ENCODE results near the gene SMIM43.

SMIM43 gene

DNA sequence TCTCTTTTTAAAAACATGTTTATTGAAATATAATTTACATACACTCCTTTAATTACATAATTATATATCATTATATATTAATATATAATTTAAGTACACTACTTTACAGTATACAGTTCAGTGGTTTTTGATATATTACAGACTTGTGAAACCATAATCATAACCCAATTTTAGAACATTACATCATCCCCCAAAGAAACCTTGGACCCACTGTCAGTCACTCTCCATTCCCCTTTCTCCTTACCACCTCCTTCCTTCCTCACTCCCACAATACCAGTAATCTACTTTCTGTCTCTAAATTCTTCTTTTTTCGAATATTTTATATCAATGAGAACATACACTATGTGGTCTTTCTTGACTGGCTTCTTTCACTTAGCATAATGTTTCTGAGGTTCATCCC is 18.2 kb upstream of the SMIM43 start:
- H3K27me3 ChIP-seq (ENCODE audit: insufficient read depth, low read length, poor library complexity, severe bottlenecking): no peaks in the 10 kb centered on the region
- no peaks in the 10 kb centered on the region for H3K4me1 ChIP-seq (ENCODE audit: insufficient read depth, low read length, poor library complexity, severe bottlenecking)
- H2AFZ ChIP-seq (ENCODE audit: low read length): no peak overlapping the region
- no peaks in the 10 kb centered on the region for H3K9me3 ChIP-seq (ENCODE audit: insufficient read depth, low read depth, low read length)
- H3K36me3 ChIP-seq (ENCODE audit: insufficient read depth, low read length): no peaks in the 10 kb centered on the region
- no peaks in the 10 kb centered on the region for H3F3A ChIP-seq (ENCODE audit: low read depth)
- H3K9me2 ChIP-seq (replicated peaks; ENCODE audit: low read depth, low read length): no peaks in the 10 kb centered on the region
- H3K79me2 ChIP-seq (ENCODE audit: insufficient read depth, low read length): no peaks in the 10 kb centered on the region
- no peak overlapping the region for H3K4me2 ChIP-seq (ENCODE audit: low read depth, low read length, poor library complexity, severe bottlenecking)
- H3K9ac ChIP-seq (ENCODE audit: low read depth, low read length, poor library complexity, severe bottlenecking): no peak overlapping the region
- TF ChIP-seq, protein P1, sequence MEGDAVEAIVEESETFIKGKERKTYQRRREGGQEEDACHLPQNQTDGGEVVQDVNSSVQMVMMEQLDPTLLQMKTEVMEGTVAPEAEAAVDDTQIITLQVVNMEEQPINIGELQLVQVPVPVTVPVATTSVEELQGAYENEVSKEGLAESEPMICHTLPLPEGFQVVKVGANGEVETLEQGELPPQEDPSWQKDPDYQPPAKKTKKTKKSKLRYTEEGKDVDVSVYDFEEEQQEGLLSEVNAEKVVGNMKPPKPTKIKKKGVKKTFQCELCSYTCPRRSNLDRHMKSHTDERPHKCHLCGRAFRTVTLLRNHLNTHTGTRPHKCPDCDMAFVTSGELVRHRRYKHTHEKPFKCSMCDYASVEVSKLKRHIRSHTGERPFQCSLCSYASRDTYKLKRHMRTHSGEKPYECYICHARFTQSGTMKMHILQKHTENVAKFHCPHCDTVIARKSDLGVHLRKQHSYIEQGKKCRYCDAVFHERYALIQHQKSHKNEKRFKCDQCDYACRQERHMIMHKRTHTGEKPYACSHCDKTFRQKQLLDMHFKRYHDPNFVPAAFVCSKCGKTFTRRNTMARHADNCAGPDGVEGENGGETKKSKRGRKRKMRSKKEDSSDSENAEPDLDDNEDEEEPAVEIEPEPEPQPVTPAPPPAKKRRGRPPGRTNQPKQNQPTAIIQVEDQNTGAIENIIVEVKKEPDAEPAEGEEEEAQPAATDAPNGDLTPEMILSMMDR (conservative IDR thresholded peaks at IDR 0.05; ENCODE audit: low read length): no peak
- TF ChIP-seq EZH2phosphoT487 (IDR thresholded peaks at IDR 0.05; ENCODE audit: borderline replicate concordance): no peak
- H4K20me1 ChIP-seq (ENCODE audit: insufficient read depth, low read length, poor library complexity, severe bottlenecking): no peaks in the 10 kb centered on the region
- no peak overlapping the region for H3K4me3 ChIP-seq (ENCODE audit: low read length, poor library complexity, severe bottlenecking)

DNA sequence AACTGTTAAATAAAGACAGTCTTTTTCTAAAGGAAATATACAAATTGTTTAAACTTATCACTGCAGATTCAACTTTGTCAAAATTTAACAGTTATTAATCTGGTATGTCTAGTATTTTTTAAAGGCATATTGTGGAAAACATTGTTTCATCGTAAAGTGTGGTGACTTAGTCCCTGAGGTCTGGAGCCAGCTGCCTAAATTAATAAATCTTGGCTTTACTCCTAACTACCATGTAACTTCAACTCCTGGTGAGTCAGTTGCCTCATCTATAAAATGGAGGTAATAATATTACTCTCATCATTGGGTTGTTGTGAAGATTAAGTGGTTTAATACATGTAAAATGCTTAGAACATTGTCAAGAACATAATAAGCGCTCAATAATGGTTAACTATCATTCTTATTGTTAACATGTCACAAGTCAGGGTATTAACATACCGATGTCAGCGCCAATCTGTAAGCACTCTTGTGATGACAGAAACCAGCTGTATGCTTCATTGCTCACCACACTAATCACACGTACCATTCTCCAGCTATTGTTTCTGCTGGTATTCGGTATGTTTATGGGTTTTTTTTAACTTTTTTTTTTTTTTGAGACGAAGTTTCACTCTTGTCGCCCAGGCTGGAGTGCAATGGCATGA is 14.1 kb upstream of the SMIM43 start:
- Histone ChIP-seq H2AFZ (ENCODE audit: low read length) (no peak overlapping the region), H3K79me2 (ENCODE audit: insufficient read depth, low read length) (no peaks in the 10 kb centered on the region), H3K36me3 (ENCODE audit: insufficient read depth, low read length) (no peaks in the 10 kb centered on the region), H3K9me3 (ENCODE audit: insufficient read depth, low read depth, low read length) (no peaks in the 10 kb centered on the region), H3K4me1 (ENCODE audit: insufficient read depth, low read length, poor library complexity, severe bottlenecking) (no peaks in the 10 kb centered on the region), H3K9ac (ENCODE audit: low read depth, low read length, poor library complexity, severe bottlenecking) (no peak overlapping the region), H3K4me2 (ENCODE audit: low read depth, low read length, poor library complexity, severe bottlenecking) (no peak overlapping the region), H3K9me2 (replicated peaks; ENCODE audit: low read depth, low read length) (no peaks in the 10 kb centered on the region), H3K4me3 (ENCODE audit: low read length, poor library complexity, severe bottlenecking) (no peak overlapping the region), H3K27me3 (ENCODE audit: insufficient read depth, low read length, poor library complexity, severe bottlenecking) (no peaks in the 10 kb centered on the region), H3F3A (ENCODE audit: low read depth) (no peaks in the 10 kb centered on the region), H4K20me1 (ENCODE audit: insufficient read depth, low read length, poor library complexity, severe bottlenecking) (no peaks in the 10 kb centered on the region)
- no peak for TF ChIP-seq EZH2phosphoT487 (IDR thresholded peaks at IDR 0.05; ENCODE audit: borderline replicate concordance)
- TF ChIP-seq, protein P1 (conservative IDR thresholded peaks at IDR 0.05; ENCODE audit: low read length): no peak

DNA sequence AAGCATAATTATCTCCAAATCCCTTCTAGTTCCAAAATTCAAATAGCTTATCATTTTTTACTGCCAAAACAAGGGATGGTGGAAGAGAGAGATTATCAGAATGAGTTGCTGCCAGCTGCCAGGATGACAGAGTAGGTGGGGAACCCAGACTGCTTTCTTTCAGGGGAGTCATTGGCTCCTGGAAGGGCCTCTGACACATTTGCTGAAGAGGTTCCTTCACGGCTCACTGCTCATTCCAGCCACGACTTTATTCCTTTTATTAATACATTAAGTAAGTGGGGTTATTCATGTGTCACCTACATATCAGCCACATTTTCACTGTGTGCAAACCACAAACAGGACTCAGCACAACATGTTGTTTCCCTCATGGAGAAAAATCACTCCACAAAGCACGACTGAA is 12.7 kb upstream of the SMIM43 start:
- Histone ChIP-seq H3K4me2 (ENCODE audit: low read depth, low read length, poor library complexity, severe bottlenecking) (no peak overlapping the region), H4K20me1 (ENCODE audit: insufficient read depth, low read length, poor library complexity, severe bottlenecking) (no peaks in the 10 kb centered on the region), H3K4me3 (ENCODE audit: low read length, poor library complexity, severe bottlenecking) (no peak overlapping the region), H3K4me1 (ENCODE audit: insufficient read depth, low read length, poor library complexity, severe bottlenecking) (no peaks in the 10 kb centered on the region), H3K27me3 (ENCODE audit: insufficient read depth, low read length, poor library complexity, severe bottlenecking) (no peaks in the 10 kb centered on the region), H3K79me2 (ENCODE audit: insufficient read depth, low read length) (no peaks in the 10 kb centered on the region), H3K9me3 (ENCODE audit: insufficient read depth, low read depth, low read length) (no peaks in the 10 kb centered on the region), H2AFZ (ENCODE audit: low read length) (no peak overlapping the region), H3K9ac (ENCODE audit: low read depth, low read length, poor library complexity, severe bottlenecking) (no peak overlapping the region), H3K36me3 (ENCODE audit: insufficient read depth, low read length) (no peaks in the 10 kb centered on the region), H3K9me2 (replicated peaks; ENCODE audit: low read depth, low read length) (no peaks in the 10 kb centered on the region), H3F3A (ENCODE audit: low read depth) (no peaks in the 10 kb centered on the region)
- TF ChIP-seq, protein P1 (conservative IDR thresholded peaks at IDR 0.05; ENCODE audit: low read length): no peak
- no peak for TF ChIP-seq EZH2phosphoT487 (IDR thresholded peaks at IDR 0.05; ENCODE audit: borderline replicate concordance)

All from Loucy (cell line).